ENCODE data around the gene TTC4. TPM values are rescaled to one million over a fixed set of nuclear protein-coding genes. Genes with fewer than 3 reads are reported as not detected.

The TTC4 gene
- total and polyA plus RNA-seq, 2 donors from 2014 or later = 18.0 to 21.5 TPM

- no peaks in the 10 kb centered on the region for H3K9me3 ChIP-seq (ENCODE audit: control insufficient read depth in 2 of 3, insufficient read depth in 1 of 3, low read length in 3 of 3)
- no peak overlapping the region for H3K27ac ChIP-seq (ENCODE audit: low read depth in 2 of 2, low read length in 2 of 2)
- FAIRE-seq = no peak
- no peak for DNase-seq
- H3K27me3 ChIP-seq (ENCODE audit: control insufficient read depth, insufficient read depth, low read length) = no peaks in the 10 kb centered on the region
- H3K9ac ChIP-seq (ENCODE audit: low read length in 3 of 3) = no peak overlapping the region
- intact Hi-C loops (cut with DNase I) = no loop called here
- peaks cover 0 to 2% (median 0%) of the 10 kb centered on the region in 3 donors for H3K36me3 ChIP-seq (ENCODE audit: control insufficient read depth in 2 of 3, insufficient read depth in 3 of 3, low read length in 3 of 3)
- no peak overlapping the region for H3K4me3 ChIP-seq (ENCODE audit: low read length in 3 of 3)
- H3K4me1 ChIP-seq (ENCODE audit: control insufficient read depth in 2 of 3, insufficient read depth in 2 of 3, low read depth in 1 of 3, low read length in 3 of 3) = no peaks in the 10 kb centered on the region
- TF ChIP-seq CTCF (IDR thresholded peaks at IDR 0.05; ENCODE audit: borderline replicate concordance, extremely low read depth, insufficient read depth) = no peak
Measured at GRCh38 chr1:54696262-54696661, 19.4 kb upstream of the TTC4 start.

- H3K9ac ChIP-seq (ENCODE audit: low read length in 3 of 3) = no peak overlapping the region
- no peak overlapping the region for H3K27ac ChIP-seq (ENCODE audit: low read depth in 2 of 2, low read length in 2 of 2)
- FAIRE-seq (no peak), DNase-seq (peak in 1 of 5 donors; percentile 13)
- no peaks in the 10 kb centered on the region for H3K4me1 ChIP-seq (ENCODE audit: control insufficient read depth in 2 of 3, insufficient read depth in 2 of 3, low read depth in 1 of 3, low read length in 3 of 3)
- no peak overlapping the region for H3K4me3 ChIP-seq (ENCODE audit: low read length in 3 of 3)
- no peaks in the 10 kb centered on the region for H3K27me3 ChIP-seq (ENCODE audit: control insufficient read depth, insufficient read depth, low read length)
- H3K36me3 ChIP-seq (ENCODE audit: control insufficient read depth in 2 of 3, insufficient read depth in 3 of 3, low read length in 3 of 3) = no peaks in the 10 kb centered on the region
- intact Hi-C loops (cut with DNase I) = no loop called here
- no peaks in the 10 kb centered on the region for H3K9me3 ChIP-seq (ENCODE audit: control insufficient read depth in 2 of 3, insufficient read depth in 1 of 3, low read length in 3 of 3)
- TF ChIP-seq CTCF (IDR thresholded peaks at IDR 0.05; ENCODE audit: borderline replicate concordance, extremely low read depth, insufficient read depth) = no peak
Measured at GRCh38 chr1:54697896-54698295, 17.8 kb upstream of the TTC4 start.

- peak in 1 of 5 donors; percentile 29 for DNase-seq
- intact Hi-C loops (cut with DNase I) = no loop called here
- Histone ChIP-seq H3K4me1 (ENCODE audit: control insufficient read depth in 2 of 3, insufficient read depth in 2 of 3, low read depth in 1 of 3, low read length in 3 of 3) (no peaks in the 10 kb centered on the region), H3K36me3 (ENCODE audit: control insufficient read depth in 2 of 3, insufficient read depth in 3 of 3, low read length in 3 of 3) (no peaks in the 10 kb centered on the region), H3K4me3 (ENCODE audit: low read length in 3 of 3) (no peak overlapping the region), H3K27ac (ENCODE audit: low read depth in 2 of 2, low read length in 2 of 2) (no peak overlapping the region), H3K9me3 (ENCODE audit: control insufficient read depth in 2 of 3, insufficient read depth in 1 of 3, low read length in 3 of 3) (no peaks in the 10 kb centered on the region), H3K9ac (ENCODE audit: low read length in 3 of 3) (no peak overlapping the region), H3K27me3 (ENCODE audit: control insufficient read depth, insufficient read depth, low read length) (no peaks in the 10 kb centered on the region)
- FAIRE-seq = no peak
- no peak for TF ChIP-seq CTCF (IDR thresholded peaks at IDR 0.05; ENCODE audit: borderline replicate concordance, extremely low read depth, insufficient read depth)
Measured at GRCh38 chr1:54698346-54698745, 17.3 kb upstream of the TTC4 start.

DNA sequence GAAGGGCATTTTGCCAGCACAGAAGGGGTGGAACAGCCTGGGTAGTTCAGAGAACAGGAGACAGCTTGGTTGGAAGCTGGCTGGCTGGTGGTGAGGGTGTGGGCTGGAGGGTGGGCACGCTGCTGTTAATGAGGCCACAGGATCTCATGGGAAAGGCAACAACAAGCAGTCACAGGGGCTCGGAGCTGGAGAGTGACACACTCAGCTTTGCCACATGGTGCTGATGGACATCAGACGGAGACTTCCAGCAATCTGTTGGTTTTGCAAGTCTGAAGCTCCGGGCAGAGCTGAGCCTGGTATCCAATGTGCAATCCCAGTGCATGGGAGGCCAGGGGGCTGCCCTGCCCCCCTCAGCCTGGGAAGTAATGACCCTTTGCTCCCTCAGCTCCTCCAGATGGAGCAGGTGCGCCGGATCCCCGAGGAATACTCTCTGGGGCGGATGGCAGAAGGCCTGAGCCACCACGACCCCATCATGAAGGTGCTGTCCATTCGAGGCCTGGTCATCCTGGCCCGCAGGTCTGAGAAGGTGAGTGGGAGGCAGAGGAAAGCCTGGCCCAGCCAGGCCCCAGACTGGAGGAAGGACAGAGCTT, 15.6 kb upstream of the TTC4 start:
- no peaks in the 10 kb centered on the region for H3K36me3 ChIP-seq (ENCODE audit: control insufficient read depth in 2 of 3, insufficient read depth in 3 of 3, low read length in 3 of 3)
- DNase-seq = no peak
- no peaks in the 10 kb centered on the region for H3K9me3 ChIP-seq (ENCODE audit: control insufficient read depth in 2 of 3, insufficient read depth in 1 of 3, low read length in 3 of 3)
- no peak for TF ChIP-seq CTCF (IDR thresholded peaks at IDR 0.05; ENCODE audit: borderline replicate concordance, extremely low read depth, insufficient read depth)
- no peak overlapping the region for H3K9ac ChIP-seq (ENCODE audit: low read length in 3 of 3)
- H3K27ac ChIP-seq (ENCODE audit: low read depth in 2 of 2, low read length in 2 of 2) = no peak overlapping the region
- no peaks in the 10 kb centered on the region for H3K27me3 ChIP-seq (ENCODE audit: control insufficient read depth, insufficient read depth, low read length)
- no peaks in the 10 kb centered on the region for H3K4me1 ChIP-seq (ENCODE audit: control insufficient read depth in 2 of 3, insufficient read depth in 2 of 3, low read depth in 1 of 3, low read length in 3 of 3)
- no peak overlapping the region for H3K4me3 ChIP-seq (ENCODE audit: low read length in 3 of 3)
- no peak for FAIRE-seq
- intact Hi-C loops (cut with DNase I) = no loop called here
